ENCODE measurements around the gene EGFLAM. TPM values are rescaled to one million over a fixed set of nuclear protein-coding genes. Genes with fewer than 3 reads are reported as not detected.

Gene EGFLAM
- total RNA-seq, 1 experiment from 2014 or later, result 9.3 TPM

DNA sequence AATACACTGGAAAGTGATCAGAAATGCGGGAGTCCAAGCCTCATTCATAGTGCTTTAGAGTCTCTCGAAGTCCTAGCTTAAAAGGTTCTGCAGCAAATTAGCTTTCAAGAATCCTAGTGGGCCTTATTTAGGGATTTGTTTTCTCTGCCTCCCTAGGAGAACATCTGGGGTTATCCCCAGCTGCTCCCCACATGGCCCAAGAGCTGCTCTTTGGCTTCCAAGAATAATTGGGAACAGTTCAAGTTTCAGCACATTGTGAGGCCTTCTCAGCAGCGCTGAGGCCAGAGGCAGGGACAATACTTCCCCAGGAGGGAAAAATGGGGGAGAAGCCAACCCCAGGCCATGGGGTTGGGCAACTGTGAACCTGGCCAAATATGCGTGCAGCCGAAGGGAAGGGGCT lies 189.4 kb downstream of the EGFLAM start:
- Mint-ChIP-seq H3K27me3 (ENCODE audit: insufficient read depth, unreplicated experiment) (no peaks in the 10 kb centered on the region), H3K4me3 (ENCODE audit: unreplicated experiment) (no peak overlapping the region), H3K27ac (ENCODE audit: low read depth, unreplicated experiment) (no peak overlapping the region), H3K9me3 (ENCODE audit: unreplicated experiment) (no peaks in the 10 kb centered on the region), H3K4me1 (ENCODE audit: insufficient read depth, unreplicated experiment) (peaks cover 16% of the 10 kb centered on the region), H3K36me3 (ENCODE audit: insufficient read depth, unreplicated experiment) (peaks cover 25% of the 10 kb centered on the region)
- intact Hi-C loops (cut with micrococcal nuclease), result loop anchor here (5.0 kb wide), 1 partner anchor 90 kb away; no protein-coding TSS in a partner anchor
- BruUV-seq (replicated peaks), result no TSS peak
- ChIA-PET CTCF (interaction anchor here (0.6 to 2.2 kb wide), 7 partner anchors 15 to 776 kb away, joined by 3 to 9 read pairs (median 4); no protein-coding TSS in a partner anchor), POLR2A (interaction anchor here (0.7 to 3.7 kb wide), 3 partner anchors 16 to 154 kb away, joined by 3 to 13 read pairs (median 3); no protein-coding TSS in a partner anchor)
- no peak for DNase-seq (ENCODE audit: unreplicated experiment)
- TF ChIP-seq, protein P1, sequence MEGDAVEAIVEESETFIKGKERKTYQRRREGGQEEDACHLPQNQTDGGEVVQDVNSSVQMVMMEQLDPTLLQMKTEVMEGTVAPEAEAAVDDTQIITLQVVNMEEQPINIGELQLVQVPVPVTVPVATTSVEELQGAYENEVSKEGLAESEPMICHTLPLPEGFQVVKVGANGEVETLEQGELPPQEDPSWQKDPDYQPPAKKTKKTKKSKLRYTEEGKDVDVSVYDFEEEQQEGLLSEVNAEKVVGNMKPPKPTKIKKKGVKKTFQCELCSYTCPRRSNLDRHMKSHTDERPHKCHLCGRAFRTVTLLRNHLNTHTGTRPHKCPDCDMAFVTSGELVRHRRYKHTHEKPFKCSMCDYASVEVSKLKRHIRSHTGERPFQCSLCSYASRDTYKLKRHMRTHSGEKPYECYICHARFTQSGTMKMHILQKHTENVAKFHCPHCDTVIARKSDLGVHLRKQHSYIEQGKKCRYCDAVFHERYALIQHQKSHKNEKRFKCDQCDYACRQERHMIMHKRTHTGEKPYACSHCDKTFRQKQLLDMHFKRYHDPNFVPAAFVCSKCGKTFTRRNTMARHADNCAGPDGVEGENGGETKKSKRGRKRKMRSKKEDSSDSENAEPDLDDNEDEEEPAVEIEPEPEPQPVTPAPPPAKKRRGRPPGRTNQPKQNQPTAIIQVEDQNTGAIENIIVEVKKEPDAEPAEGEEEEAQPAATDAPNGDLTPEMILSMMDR (IDR thresholded peaks at IDR 0.05; ENCODE audit: unreplicated experiment), result no peak

DNA sequence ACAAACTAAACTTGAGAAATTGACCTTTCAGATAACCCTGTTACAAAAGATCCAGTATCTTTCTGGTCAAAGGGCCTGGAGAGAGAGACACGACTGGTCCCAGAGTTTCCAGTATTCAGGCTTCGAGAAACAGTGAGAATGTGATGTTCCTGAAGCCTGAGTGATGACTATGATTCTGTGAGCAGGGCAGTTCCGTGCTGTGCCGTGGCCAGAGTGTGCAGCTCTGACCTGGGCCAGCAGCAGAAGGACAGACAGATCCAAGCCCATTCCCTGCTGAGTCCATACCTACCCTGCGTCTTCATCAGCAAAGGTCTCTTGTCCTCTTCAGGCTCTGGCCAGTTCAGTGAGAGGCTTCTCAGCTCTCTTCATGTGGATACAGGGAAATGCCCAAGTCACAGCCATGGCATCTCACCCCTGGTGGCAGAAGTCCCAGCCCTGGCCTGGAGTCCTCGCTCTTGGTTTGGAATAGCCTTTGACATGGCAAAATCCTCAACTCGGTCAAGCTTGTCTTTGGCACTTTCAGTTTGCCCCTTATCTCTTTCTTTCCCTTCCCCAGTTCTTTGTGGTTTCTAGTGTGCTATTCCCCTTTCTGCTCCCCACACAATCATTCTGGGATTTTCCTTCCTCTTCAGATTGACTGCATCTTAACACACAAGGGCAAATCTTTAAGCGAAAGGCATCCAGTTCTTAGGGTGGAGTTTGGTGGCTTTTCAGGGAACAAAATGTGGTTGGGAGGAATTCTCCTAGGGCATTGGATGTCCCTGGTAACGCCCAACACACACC lies 190.4 kb downstream of the EGFLAM start:
- BruUV-seq (replicated peaks), result no TSS peak
- ChIA-PET CTCF (interaction anchor here (2.2 kb wide), 1 partner anchor 28 kb away, joined by 9 read pairs; no protein-coding TSS in a partner anchor), POLR2A (interaction anchor here (0.8 kb wide), 1 partner anchor 15 kb away, joined by 3 read pairs; no protein-coding TSS in a partner anchor)
- intact Hi-C loops (cut with micrococcal nuclease), result loop anchor here (5.0 kb wide), 1 partner anchor 89 kb away; no protein-coding TSS in a partner anchor
- Mint-ChIP-seq H3K9me3 (ENCODE audit: unreplicated experiment) (no peaks in the 10 kb centered on the region), H3K4me1 (ENCODE audit: insufficient read depth, unreplicated experiment) (peaks cover 16% of the 10 kb centered on the region), H3K27ac (ENCODE audit: low read depth, unreplicated experiment) (no peak overlapping the region), H3K4me3 (ENCODE audit: unreplicated experiment) (no peak overlapping the region), H3K27me3 (ENCODE audit: insufficient read depth, unreplicated experiment) (no peaks in the 10 kb centered on the region), H3K36me3 (ENCODE audit: insufficient read depth, unreplicated experiment) (peaks cover 30% of the 10 kb centered on the region)
- no peak for DNase-seq (ENCODE audit: unreplicated experiment)
- TF ChIP-seq, protein P1 (IDR thresholded peaks at IDR 0.05; ENCODE audit: unreplicated experiment), result no peak

DNA sequence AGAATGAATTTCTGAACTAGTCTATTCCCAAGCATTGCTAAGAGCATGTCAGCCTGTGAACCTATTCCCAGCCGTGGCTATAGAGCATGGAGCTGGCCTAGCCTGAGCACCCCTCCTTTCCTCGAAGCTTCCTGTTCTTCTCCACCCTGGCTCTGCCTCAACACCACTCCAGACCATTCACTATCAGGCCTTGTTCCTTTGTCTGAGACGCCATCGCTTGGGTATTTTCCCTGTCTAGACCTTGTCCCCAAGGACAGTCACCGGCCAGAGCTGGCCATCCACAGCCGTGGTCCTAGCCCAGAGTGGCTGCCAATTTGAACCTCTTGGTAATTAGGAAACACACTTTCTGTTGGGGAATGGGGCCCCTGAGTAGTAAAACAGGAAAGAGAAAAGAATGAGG lies 192.3 kb downstream of the EGFLAM start:
- Mint-ChIP-seq H3K4me1 (ENCODE audit: insufficient read depth, unreplicated experiment) (peaks cover 11% of the 10 kb centered on the region), H3K27ac (ENCODE audit: low read depth, unreplicated experiment) (no peak overlapping the region), H3K4me3 (ENCODE audit: unreplicated experiment) (no peak overlapping the region), H3K9me3 (ENCODE audit: unreplicated experiment) (no peaks in the 10 kb centered on the region), H3K27me3 (ENCODE audit: insufficient read depth, unreplicated experiment) (no peaks in the 10 kb centered on the region), H3K36me3 (ENCODE audit: insufficient read depth, unreplicated experiment) (peaks cover 30% of the 10 kb centered on the region)
- TF ChIP-seq, protein P1 (IDR thresholded peaks at IDR 0.05; ENCODE audit: unreplicated experiment), result no peak
- intact Hi-C loops (cut with micrococcal nuclease), result no loop called here
- no TSS peak for BruUV-seq (replicated peaks)
- ChIA-PET POLR2A (interaction anchor here (1.3 kb wide), 1 partner anchor 30 kb away, joined by 3 read pairs; no protein-coding TSS in a partner anchor), CTCF (interaction anchor here (0.6 to 4.4 kb wide), 5 partner anchors 9 to 472 kb away, joined by 3 to 18 read pairs (median 3); no protein-coding TSS in a partner anchor)
- DNase-seq (ENCODE audit: unreplicated experiment), result no peak

DNA sequence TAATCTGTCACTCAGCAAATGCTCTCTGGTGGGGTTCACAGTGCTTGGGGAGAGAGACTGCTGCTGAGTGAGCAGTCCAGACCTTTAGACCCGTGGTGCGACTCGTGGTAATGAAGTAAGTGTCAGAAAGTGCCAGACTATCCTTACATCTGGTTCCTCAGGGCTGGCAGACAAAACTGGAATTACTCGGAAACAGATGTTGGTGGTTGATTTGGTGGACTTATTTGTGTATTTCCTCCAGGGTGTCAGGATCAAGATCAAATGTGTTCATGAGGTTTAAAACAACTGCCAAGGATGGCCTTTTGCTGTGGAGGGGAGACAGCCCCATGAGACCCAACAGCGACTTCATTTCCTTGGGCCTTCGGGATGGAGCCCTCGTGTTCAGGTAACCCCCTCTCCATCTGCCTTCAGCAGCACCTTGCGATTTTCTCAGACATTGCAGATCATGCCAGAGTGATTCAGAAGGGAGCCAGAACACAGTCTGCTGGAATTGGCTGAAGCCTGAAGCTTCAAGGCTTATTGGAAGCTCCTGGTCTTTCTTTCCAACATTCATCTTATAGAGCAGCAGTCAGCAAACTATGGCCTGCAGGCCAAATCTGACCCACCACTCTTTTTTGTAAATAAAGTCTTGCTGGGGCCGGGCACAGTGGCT lies 192.8 kb downstream of the EGFLAM start:
- H3K27me3 Mint-ChIP-seq (ENCODE audit: insufficient read depth, unreplicated experiment), result no peaks in the 10 kb centered on the region
- intact Hi-C loops (cut with micrococcal nuclease), result no loop called here
- TF ChIP-seq, protein P1 (IDR thresholded peaks at IDR 0.05; ENCODE audit: unreplicated experiment), result no peak
- no peak overlapping the region for H3K27ac Mint-ChIP-seq (ENCODE audit: low read depth, unreplicated experiment)
- BruUV-seq (replicated peaks), result no TSS peak
- peaks cover 30% of the 10 kb centered on the region for H3K36me3 Mint-ChIP-seq (ENCODE audit: insufficient read depth, unreplicated experiment)
- DNase-seq (ENCODE audit: unreplicated experiment), result no peak
- ChIA-PET CTCF (interaction anchor here (0.6 to 4.4 kb wide), 5 partner anchors 10 to 471 kb away, joined by 3 to 18 read pairs (median 3); no protein-coding TSS in a partner anchor), POLR2A (no interaction called here)
- no peaks in the 10 kb centered on the region for H3K9me3 Mint-ChIP-seq (ENCODE audit: unreplicated experiment)
- no peak overlapping the region for H3K4me3 Mint-ChIP-seq (ENCODE audit: unreplicated experiment)
- peaks cover 10% of the 10 kb centered on the region for H3K4me1 Mint-ChIP-seq (ENCODE audit: insufficient read depth, unreplicated experiment)

All from MCF 10A (cell line).